MG63 (cell line): ENCODE data around the gene ZNF385A. TPM values are rescaled to one million over a fixed set of nuclear protein-coding genes. Genes with fewer than 3 reads are reported as not detected.

Experiments used
- DNase-seq: peaks from one replicate; pipeline ENCODE4 v3.0.0-alpha.2; 2020
- H3K27me3 ChIP-seq: fragments of 250-450 bp; sonication (Bioruptor Pico); 2 replicates; pipeline ENCODE4 v1.5.1; 2020; ENCODE audit warnings: mild to moderate bottlenecking, moderate library complexity
- H3K36me3 ChIP-seq: fragments of 250-450 bp; sonication (Bioruptor Pico); 2 replicates; pipeline ENCODE4 v1.5.1; 2020; ENCODE audit warnings: mild to moderate bottlenecking, moderate library complexity
- H3K4me3 ChIP-seq: fragments of 250-450 bp; sonication (Bioruptor Pico); 2 replicates; pipeline ENCODE4 v1.5.1; 2020; ENCODE audit warnings: mild to moderate bottlenecking, moderate library complexity
- H3K9me3 ChIP-seq: fragments of 250-450 bp; sonication (Bioruptor Pico); 2 replicates; pipeline ENCODE4 v1.5.1; 2020; ENCODE audit warnings: mild to moderate bottlenecking, moderate library complexity
- total RNA-seq: library from RNA; depleted of rRNA; stranded (reverse); fragments of >200 nt; shearing (Covaris generic); gene quantifications from 2 replicates; pipeline ENCODE4 v1.2.3, GENCODE V29; 2014; ENCODE audit warnings: low replicate concordance

Gene ZNF385A
- total RNA-seq, 1 experiment from 2014 or later, result 0.89 TPM

DNA sequence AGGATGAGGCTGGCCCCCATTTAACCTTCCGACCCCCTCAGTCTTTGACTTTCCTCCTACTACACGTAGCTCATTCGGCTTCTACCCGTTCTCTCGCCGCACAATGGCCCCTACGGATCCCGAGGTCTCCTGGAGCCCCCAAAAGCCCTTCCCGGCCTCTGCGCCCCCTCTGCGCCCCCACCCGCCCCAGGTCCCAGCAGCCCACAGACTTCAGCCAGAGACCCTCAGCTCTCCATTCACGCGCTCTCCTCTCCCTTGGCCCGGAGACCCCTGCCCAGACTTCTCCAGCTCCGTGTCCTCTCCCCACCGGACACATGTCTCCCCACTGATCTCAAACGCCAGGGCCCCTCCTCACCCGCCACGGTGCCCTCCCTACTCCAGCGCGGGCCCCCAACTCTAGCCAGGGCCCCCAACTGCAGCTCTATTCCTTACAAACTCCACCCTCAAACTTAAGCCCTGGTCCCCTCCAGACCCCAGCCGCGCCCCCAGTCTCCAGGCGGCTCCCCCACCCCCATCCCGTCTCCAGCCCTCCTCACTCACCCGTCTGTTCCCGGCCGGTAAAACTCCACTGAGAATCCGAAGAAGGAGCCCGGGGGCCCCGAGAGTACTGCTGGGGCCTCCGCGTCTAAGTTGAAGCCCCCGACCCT is 34.0 kb upstream of the ZNF385A start:
- no peaks in the 10 kb centered on the region for H3K9me3 ChIP-seq
- H3K36me3 ChIP-seq, result peaks cover 10% of the 10 kb centered on the region
- no peaks in the 10 kb centered on the region for H3K27me3 ChIP-seq
- DNase-seq, result no peak
- H3K4me3 ChIP-seq, result peak overlapping the region; percentile 92

DNA sequence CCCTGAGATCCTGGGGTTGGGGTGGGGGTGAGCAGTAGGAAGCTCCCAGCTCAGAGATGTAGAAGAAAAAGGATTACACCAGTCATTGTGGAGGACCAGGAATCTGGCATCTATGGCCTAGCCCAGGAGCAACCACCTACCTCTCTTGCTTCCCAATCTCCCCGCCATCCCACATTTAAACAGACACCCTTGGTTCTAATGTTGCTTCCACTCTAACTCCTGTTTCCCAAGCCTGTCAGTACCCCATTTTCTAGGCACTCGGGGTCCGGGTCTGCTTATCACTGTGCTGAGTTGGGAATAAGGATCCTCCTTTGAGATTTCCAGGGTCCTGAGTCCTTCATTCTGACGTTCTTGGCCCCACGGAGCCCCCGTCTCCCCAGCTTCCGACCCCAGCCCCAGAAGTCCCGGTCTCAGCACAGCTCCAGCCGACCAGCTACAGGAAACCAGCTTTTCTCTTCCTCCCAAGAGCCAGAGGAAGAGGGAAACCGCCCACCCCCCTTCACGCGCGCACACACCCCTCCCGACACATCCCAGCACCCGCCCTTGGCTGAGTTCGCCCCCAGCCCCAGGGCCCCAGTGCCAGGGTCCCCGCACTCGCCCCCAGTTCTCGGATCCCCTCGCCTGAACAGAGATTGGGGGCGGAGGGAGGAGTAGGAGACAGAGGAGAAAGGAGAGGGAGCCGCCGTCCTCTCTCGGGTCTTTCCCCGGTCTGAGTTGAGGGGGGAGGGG is 33.3 kb upstream of the ZNF385A start:
- DNase-seq, result peak; percentile 50
- H3K36me3 ChIP-seq, result peaks cover 10% of the 10 kb centered on the region

DNA sequence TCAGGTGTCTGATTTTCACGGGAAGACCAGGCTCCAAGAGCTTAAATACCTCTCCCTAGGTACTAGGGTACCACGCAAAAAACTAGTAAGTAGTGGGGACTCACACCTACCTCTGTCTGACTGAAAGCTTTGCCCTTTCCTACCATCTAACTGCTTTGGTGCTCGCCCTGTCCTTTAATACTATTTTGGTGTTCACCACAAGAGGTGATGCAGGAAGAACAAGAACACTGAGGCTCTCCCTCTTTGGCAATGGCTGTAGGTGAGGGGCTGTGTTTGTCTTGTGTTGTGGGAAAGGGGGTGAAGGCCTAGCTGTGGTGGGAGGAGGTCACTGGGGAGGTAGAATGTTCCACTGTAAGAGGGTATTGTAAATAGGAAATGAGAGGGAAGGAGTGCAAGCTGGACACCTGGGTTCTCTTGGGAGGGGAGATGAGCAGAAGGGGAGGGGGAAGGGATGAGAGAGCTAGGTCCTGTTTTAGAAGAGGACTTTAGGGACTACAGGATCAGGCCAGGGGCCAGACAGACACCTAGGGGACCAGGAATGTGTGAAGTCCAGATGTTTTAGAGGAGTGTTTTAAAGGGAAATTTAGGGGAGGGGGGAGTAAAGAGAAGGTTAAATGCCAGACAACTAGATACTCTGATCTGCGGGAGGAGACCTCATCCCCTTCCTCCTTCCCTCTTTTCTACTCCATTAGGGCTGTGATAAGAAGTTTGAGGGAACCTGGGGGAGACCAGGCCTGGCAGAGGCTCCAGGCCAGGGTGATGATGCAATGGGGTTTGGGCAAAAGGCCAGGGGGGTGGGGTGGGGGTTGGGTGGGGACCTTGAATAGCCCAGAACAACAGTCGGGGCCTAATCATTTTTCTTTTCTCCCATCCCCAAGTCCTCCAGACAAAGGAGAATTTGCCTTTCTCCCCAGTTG is 32.4 kb upstream of the ZNF385A start:
- no peak for DNase-seq
- Histone ChIP-seq H3K4me3 (peak overlapping the region; percentile 92), H3K36me3 (peaks cover 12% of the 10 kb centered on the region), H3K27me3 (no peaks in the 10 kb centered on the region), H3K9me3 (no peaks in the 10 kb centered on the region)

More for the DNA sequence above, 33.3 kb upstream of the ZNF385A start:
- Histone ChIP-seq H3K4me3 (peak overlapping the region; percentile 92), H3K9me3 (no peaks in the 10 kb centered on the region), H3K27me3 (no peaks in the 10 kb centered on the region)

DNA sequence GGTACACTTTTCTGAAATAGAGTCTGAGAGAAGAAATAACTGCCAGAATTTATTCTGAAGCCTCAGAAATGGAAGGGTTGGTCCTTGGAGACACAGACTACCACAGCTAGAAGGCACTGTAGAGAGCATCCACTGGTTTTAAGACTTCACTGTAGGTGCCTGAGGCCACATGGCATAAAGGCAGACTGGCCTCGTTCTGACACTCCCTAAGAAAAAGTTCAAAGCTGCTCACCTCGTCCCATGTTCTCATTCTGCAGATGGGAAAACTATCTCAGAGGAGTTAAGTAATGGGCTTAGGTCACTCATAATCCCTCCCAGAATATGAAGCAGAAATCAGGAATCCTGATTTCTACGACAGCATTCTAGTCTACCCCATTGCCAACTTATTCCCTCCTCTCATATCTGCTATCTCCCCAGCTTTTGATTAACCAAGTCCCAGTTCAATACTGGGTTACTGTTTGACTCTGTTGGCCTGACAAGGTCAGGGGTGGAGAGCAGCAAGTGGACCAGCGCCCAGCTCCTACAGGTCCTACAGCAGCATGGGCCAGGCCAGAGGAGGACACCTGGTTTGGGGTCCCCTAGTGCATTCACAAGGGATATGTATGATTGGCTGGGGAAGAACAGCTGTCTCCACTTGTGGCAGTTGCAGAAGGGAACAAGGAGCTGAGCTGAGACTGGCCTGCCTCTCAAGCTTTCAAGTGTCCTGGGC is 30.8 kb upstream of the ZNF385A start:
- no peak for DNase-seq
- Histone ChIP-seq H3K4me3 (no peak overlapping the region), H3K27me3 (no peaks in the 10 kb centered on the region), H3K9me3 (no peaks in the 10 kb centered on the region), H3K36me3 (peaks cover 24% of the 10 kb centered on the region)

DNA sequence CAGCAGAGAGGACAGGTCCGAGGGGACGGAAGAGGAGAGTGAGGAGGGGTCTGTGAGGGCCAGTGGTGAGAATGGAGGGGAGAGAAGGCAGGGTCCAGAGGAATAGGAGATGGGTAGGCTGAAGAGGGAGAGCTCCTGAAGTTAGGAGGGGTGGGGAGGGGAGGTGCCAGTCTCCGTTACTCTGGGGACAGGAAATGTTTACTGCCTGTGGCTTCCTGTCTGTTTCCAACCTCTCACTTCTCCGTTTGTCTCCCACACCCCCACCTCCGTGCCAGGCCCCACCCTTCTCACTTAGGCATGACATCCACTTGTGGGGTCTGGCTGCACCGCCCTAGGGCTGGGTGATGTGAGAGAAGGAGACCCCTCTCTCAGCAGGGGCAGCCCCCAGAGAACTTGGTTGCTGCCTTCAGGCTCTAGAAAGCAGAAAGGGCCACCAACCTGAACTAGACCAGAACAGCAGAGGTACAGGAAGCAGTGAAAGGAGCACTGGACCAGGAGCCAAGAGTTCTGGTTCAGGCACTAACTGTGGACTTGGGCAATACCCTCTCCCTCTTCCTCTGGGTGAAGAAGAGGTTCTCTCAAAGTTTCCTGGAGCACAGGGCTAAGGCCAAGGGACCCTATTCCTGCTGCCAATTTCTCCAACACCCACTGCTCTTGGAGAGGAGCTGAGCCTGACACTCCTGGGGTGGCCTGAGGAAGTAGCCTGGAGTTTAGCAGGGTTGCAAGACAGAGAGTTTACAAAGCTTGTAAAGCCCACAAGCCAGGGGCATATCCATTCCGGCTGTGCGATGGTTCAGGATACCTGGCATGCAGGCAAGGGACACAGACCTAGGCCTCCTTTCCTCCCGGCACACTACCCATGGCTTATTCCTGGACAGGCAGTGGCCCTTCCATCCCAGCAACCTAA is 29.0 kb upstream of the ZNF385A start:
- no peak for DNase-seq
- H3K27me3 ChIP-seq, result no peaks in the 10 kb centered on the region
- peaks cover 33% of the 10 kb centered on the region for H3K36me3 ChIP-seq
- no peak overlapping the region for H3K4me3 ChIP-seq
- no peaks in the 10 kb centered on the region for H3K9me3 ChIP-seq

DNA sequence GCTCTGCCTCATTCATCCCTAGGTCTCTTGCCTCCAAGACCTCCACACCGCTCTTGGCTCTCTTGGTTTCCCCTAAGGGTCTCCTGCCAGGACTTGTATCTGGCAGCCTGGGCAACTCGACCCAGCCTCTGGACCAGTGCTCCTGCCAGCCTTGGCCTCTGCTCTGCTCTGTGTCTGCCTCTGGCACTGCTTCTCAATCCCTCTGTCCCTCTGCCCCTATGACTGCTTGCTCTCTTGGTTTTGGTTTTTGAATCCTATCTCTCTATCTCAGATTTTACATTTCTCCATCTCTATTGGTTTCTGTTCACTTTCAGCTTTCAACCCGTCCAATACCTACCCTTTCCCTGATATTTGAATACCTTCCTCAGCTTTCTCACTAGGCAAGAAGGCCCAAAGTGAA is 28.3 kb upstream of the ZNF385A start:
- H3K4me3 ChIP-seq, result no peak overlapping the region
- no peak for DNase-seq
- no peaks in the 10 kb centered on the region for H3K9me3 ChIP-seq
- no peaks in the 10 kb centered on the region for H3K27me3 ChIP-seq
- peaks cover 40% of the 10 kb centered on the region for H3K36me3 ChIP-seq

DNA sequence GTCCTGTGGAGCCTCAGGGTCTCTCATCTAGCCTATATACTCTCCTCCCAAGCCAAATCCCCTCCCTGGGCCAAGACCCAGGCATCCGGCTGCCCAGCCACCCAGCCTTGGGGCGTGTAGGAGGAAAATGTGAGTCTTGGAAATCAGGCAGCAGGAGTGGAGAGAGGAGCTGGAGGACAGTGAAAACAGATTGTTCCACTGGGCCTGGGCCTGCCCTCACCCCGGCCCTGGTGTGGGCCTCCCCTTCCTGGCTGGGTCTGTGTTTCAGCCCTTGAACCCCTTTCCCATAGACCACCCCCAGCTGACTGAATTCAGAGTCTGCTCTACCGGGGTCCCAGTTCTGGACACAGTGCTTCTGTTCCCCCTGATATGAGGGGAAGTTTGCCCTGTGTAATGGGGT is 27.8 kb upstream of the ZNF385A start:
- no peak overlapping the region for H3K4me3 ChIP-seq
- no peak for DNase-seq

DNA sequence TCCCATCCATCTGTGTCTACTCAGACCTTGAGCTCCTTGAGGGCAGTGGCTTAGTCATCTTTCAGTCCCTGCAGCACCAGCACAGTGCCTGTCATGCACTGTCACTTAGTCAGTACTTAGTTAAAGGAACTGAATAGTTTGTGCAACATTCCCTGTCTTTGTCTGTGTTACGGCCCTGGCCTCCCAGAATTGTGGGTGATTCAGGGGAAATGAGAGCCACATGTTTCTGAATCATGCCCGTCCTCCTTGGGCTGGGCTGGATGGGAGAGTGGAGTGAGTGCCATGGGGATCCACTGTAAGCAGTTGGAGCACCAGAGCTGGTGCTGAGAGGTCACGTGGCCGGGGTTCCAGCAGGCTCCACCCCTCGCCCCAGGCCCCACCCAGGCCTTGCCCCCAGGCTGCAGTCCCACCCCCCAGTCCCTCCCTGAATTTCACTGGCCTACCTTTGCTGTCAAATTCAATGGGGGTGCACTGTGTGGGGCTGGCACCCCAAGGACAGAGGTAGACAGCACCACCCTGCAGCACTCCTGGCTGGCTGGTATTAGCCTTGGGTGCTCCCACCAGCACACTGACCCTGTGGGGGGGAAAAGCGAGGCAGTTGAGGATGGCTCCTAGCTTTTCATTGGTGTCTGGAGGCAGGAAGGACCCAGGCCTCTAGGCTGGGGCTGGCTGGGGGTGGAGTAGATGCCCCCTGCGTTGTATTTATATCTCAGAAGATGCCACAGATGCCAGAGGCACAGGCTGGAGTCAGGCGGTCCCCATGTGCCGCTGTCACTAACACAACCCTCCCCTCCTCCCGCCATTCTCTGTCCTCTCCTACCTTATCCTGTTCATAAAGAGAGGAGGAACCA is 27.1 kb upstream of the ZNF385A start:
- peaks cover 47% of the 10 kb centered on the region for H3K36me3 ChIP-seq
- peak; percentile 86 for DNase-seq

More for the DNA sequence above, 27.8 kb upstream of the ZNF385A start:
- H3K27me3 ChIP-seq, result no peaks in the 10 kb centered on the region
- no peaks in the 10 kb centered on the region for H3K9me3 ChIP-seq
- H3K36me3 ChIP-seq, result peaks cover 44% of the 10 kb centered on the region

DNA sequence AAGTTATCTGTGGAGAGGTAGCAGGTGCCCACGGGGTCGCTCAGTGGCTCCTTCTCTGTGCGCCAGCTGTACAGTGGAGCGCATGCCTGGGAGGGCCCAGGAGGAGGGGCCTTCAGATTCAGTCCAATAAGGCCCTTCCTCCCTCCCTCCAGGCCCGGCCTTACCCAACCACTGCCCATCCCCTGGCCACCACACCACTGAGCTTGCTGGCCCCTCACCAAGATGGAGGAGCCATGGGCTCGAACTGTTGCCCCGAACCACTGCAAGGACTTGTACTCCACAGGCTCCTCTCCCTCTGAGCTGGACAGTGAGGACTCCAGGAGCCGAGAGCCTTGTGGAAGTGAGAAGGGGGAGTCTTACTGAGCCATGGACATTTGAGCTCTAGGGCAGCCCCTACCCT is 24.7 kb upstream of the ZNF385A start:
- no peaks in the 10 kb centered on the region for H3K9me3 ChIP-seq
- DNase-seq, result no peak
- H3K27me3 ChIP-seq, result no peaks in the 10 kb centered on the region
- H3K36me3 ChIP-seq, result peaks cover 64% of the 10 kb centered on the region
- no peak overlapping the region for H3K4me3 ChIP-seq

More for the DNA sequence above, 27.1 kb upstream of the ZNF385A start:
- Histone ChIP-seq H3K9me3 (no peaks in the 10 kb centered on the region), H3K4me3 (no peak overlapping the region), H3K27me3 (no peaks in the 10 kb centered on the region)

DNA sequence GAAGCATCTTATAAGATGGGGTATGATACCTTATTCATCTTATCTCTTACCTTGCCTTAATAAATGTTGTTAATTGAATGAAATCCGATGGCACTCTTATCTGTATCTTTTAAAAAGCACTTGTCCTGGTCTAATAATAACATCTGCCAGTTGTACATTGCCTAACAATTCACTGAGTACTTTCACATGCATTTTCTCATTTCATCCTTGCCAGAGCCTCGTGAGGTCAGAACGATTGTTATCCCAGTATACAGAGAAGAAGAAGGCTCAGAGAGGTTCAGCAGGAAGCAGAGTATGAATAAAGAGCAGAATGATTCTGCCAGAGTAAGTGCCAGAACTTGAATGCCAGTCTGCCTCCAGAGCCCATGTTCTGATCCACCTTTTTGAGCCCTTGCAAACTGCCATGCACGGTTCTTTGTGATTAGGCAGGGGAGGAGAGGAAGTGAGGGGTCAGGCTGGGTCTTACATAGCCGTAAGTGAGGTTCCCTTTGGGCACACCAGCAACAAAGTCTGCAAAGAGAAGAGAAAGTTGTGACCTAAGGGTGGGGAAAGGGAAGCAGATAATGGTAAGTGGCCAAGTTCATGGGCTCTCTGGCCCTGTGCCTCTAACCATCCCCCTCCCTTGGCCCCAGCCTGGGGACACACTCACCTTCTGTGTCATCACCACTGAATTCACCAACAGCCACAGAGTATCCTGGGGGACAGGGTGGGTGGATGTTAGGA is 22.8 kb upstream of the ZNF385A start:
- peaks cover 81% of the 10 kb centered on the region for H3K36me3 ChIP-seq

DNA sequence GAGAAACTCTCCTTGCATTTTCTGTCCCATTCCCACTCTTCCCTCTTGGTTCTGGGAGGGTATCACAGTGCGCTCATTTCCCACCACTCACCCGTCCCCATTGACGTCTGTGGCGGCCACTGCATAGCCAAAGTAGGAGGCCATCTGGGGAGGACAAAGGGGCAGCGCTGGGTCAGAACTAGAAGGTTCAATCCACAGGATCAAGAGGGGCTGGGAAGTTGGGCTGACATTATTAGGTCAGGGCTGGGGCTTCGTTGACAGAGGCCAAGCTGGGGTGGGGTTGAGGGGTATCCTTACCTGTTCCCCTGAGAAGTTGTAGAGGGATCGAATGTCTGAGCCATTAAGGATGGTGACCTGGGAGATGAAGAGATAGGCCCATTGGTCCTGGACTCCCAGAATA is 21.0 kb upstream of the ZNF385A start:
- Histone ChIP-seq H3K36me3 (peaks cover 84% of the 10 kb centered on the region), H3K27me3 (no peaks in the 10 kb centered on the region), H3K4me3 (no peak overlapping the region), H3K9me3 (no peaks in the 10 kb centered on the region)
- no peak for DNase-seq

More for the DNA sequence above, 22.8 kb upstream of the ZNF385A start:
- no peaks in the 10 kb centered on the region for H3K9me3 ChIP-seq
- no peak for DNase-seq
- no peak overlapping the region for H3K4me3 ChIP-seq
- H3K27me3 ChIP-seq, result no peaks in the 10 kb centered on the region

DNA sequence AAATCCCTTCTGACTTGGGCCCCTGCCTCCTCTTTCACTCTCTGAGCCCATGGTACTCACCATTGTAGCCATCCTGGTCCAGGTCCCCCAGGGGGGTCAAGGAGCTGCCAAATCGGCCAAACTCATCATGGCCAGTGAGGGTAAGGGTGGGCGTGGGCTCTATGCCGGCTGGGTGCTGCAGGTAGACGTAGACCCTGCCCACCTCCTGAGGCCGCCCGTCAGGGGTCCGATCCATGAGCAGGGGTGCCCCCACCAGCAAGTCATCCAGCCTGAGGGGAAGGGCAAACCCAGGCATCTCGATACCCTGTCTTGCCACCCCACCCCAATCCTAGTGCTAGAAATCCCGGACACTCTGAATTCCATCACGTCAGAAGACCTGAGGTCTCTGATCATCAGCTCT is 20.6 kb upstream of the ZNF385A start:
- Histone ChIP-seq H3K27me3 (no peaks in the 10 kb centered on the region), H3K4me3 (no peak overlapping the region), H3K36me3 (peaks cover 88% of the 10 kb centered on the region), H3K9me3 (no peaks in the 10 kb centered on the region)
- no peak for DNase-seq

DNA sequence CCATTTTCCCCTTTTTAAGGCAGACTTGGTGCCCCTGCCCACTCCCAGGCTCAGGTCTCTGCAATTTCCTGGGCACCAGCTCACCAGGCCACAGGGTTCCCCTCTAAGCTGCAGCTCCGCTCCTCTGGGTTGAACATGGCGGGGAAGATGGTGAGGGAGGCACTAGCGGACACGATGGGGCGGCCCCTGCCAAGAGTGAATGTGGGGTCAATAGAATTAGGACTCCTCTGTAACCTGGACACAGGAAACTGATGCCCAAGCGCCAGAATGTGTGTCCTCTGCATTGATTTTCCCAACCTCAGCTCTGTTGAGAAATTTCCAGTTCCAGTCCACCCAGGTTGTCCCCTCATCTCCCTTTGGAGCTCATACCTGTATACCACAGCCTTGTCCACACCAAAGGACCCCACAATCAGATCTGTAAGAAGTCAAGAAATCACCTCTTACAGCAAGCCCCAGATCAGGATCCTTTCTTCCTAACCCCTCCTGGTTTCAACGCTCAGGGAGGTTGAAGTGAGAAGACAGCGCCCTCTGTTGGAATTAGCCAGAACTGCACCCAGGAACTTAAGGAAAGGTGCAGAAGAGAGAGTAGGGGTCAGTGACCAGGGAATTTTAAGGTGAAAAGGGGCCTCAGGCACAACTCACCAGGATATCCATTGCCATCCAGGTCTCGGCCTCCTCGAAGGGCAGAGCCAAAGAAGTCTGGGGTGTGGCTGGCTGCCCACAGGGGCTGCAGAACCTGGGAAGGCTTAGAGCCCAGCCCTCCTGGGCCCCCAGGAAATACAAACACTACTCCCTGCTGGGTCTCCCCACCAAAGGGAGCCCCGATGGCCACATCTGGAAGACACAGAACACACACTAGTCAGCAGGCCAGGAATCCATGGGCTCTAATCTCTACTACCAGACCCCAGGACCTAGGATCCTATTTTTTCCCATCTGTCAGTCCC is 19.8 kb upstream of the ZNF385A start:
- Histone ChIP-seq H3K9me3 (no peaks in the 10 kb centered on the region), H3K4me3 (no peak overlapping the region), H3K27me3 (no peaks in the 10 kb centered on the region), H3K36me3 (peaks cover 94% of the 10 kb centered on the region)
- DNase-seq, result no peak
